SU-DHL-6 (cell line): Measurements from ENCODE around the gene CDC42EP3.

Experiments
- H2AFZ ChIP-seq: fragments of 200-600 bp; sonication (generic); 2 replicates; pipeline ENCODE4 v1.6.1; 2014; ENCODE audit warnings: low read depth, mild to moderate bottlenecking, moderate library complexity, mixed read lengths, antibody characterized with exemption, low read length; ENCODE audit not compliant: severe bottlenecking
- H3F3A ChIP-seq: fragments of 200-600 bp; shearing (Covaris generic); 2 replicates; pipeline ENCODE4 v1.6.0; 2016; ENCODE audit warnings: antibody characterized with exemption, mild to moderate bottlenecking; ENCODE audit not compliant: insufficient read depth
- H3K27ac ChIP-seq: fragments of 200-600 bp; sonication (generic); 2 replicates; pipeline ENCODE4 v1.5.1; 2016; ENCODE audit warnings: low read depth, mild to moderate bottlenecking, low read length, moderate library complexity, mixed read lengths
- H3K27me3 ChIP-seq: fragments of 200-600 bp; sonication (generic), shearing (Covaris generic); 2 replicates; pipeline ENCODE4 v1.6.0; 2014; ENCODE audit warnings: mild to moderate bottlenecking, low read length
- H3K36me3 ChIP-seq: fragments of 200-600 bp; sonication (generic); 2 replicates; pipeline ENCODE4 v1.6.1; 2014; ENCODE audit warnings: mild to moderate bottlenecking, low read length, mixed read lengths
- H3K4me2 ChIP-seq: fragments of 300-600, 200-600 bp; shearing (Covaris generic), sonication (generic); 2 replicates; pipeline ENCODE4 v1.6.0; 2014; ENCODE audit warnings: low read length, low read depth, mild to moderate bottlenecking; ENCODE audit not compliant: poor library complexity, severe bottlenecking
- H3K4me3 ChIP-seq: fragments of 200-600 bp; sonication (generic); 2 replicates; pipeline ENCODE4 v1.5.1; 2014; ENCODE audit warnings: antibody characterized with exemption, low read length, mild to moderate bottlenecking, mixed read lengths; ENCODE audit not compliant: insufficient read depth, poor library complexity, severe bottlenecking
- H3K79me2 ChIP-seq: fragments of 200-600 bp; sonication (generic); 2 replicates; pipeline ENCODE4 v1.6.1; 2014; ENCODE audit warnings: mild to moderate bottlenecking, low read length, moderate library complexity; ENCODE audit not compliant: insufficient read depth
- H3K9ac ChIP-seq: fragments of 200-600 bp; sonication (generic); 2 replicates; pipeline ENCODE4 v1.7.0; 2014; ENCODE audit warnings: mild to moderate bottlenecking, low read length
- H3K9me2 ChIP-seq: fragments of 200-600 bp; sonication (generic); replicated peaks from 2 replicates; pipeline ENCODE4 v1.6.1; 2014; ENCODE audit warnings: low read length; ENCODE audit not compliant: insufficient read depth
- H3K9me3 ChIP-seq: fragments of 200-600 bp; sonication (generic); 2 replicates; pipeline ENCODE4 v1.6.1; 2014; ENCODE audit warnings: low read length, mixed read lengths; ENCODE audit not compliant: insufficient read depth
- H4K20me1 ChIP-seq: fragments of 200-600 bp; sonication (generic); 2 replicates; pipeline ENCODE4 v1.6.1; 2014; ENCODE audit warnings: low read depth, mild to moderate bottlenecking, antibody characterized with exemption, low read length, moderate library complexity, mixed read lengths
- EZH2phosphoT487 ChIP-seq: fragments of 200-600 bp; sonication (generic), shearing (Covaris generic); conservative IDR thresholded peaks from 2 replicates; pipeline ENCODE4 v1.6.1; 2018; ENCODE audit warnings: mild to moderate bottlenecking, antibody characterized with exemption, low read length, moderate library complexity, mixed read lengths
- TF ChIP-seq, protein P1 (sequence below): fragments of 200-600 bp; sonication (generic); IDR thresholded peaks from one replicate; pipeline ENCODE4 v1.5.1; 2017; ENCODE audit warnings: antibody characterized with exemption, mild to moderate bottlenecking, low read length, moderate library complexity; ENCODE audit not compliant: insufficient read depth, poor library complexity, severe bottlenecking

CDC42EP3 gene

DNA sequence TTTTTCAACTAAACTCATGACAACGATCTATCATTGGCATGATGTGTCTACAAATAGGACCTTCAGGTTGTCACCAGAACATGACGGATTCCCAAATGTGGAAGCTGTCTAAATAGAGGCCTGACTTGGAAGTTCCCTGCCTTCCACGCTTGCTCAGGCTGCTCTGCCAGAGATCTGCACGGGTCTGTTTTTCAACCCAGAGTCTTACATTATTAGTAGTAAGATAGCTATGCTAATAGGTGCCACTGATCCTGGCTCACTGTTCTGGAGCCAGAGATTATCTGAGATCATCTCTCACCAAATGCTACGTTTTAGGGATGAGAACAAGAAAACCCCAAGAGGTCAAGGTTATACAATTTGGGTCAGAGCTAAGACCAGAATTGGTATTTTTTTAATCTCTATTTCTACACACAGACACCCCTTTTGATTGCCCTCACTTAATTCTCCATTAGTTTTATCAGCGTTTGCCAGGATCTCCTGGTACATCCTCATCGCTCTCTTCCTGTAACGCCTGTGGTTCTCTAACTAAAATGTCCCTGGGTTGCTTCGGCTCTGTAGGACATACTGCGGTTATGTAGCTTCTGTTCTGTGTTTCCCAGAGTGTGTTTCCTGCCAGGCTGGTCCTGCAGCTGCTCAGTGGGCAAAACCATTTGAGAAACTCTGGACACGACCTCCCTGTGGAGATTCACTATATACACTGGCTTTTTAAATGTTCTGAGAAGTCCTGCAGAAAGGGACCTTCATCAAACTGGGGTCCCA lies 5.7 kb downstream of the CDC42EP3 start:
- Histone ChIP-seq H2AFZ (no peak overlapping the region), H3K79me2 (peaks cover 64% of the 10 kb centered on the region), H3K9ac (no peak overlapping the region), H3K4me3 (no peak overlapping the region), H3K9me3 (no peaks in the 10 kb centered on the region), H3K27ac (no peak overlapping the region), H3K36me3 (no peaks in the 10 kb centered on the region), H3K9me2 (no peaks in the 10 kb centered on the region), H3F3A (0 out of 2 replicates have a peak, but pooled peaks cover 5% of the 10 kb centered on the region), H3K4me2 (no peak overlapping the region), H4K20me1 (no peaks in the 10 kb centered on the region), H3K27me3 (no peaks in the 10 kb centered on the region)
- TF ChIP-seq EZH2phosphoT487 = no peak
- TF ChIP-seq, protein P1, sequence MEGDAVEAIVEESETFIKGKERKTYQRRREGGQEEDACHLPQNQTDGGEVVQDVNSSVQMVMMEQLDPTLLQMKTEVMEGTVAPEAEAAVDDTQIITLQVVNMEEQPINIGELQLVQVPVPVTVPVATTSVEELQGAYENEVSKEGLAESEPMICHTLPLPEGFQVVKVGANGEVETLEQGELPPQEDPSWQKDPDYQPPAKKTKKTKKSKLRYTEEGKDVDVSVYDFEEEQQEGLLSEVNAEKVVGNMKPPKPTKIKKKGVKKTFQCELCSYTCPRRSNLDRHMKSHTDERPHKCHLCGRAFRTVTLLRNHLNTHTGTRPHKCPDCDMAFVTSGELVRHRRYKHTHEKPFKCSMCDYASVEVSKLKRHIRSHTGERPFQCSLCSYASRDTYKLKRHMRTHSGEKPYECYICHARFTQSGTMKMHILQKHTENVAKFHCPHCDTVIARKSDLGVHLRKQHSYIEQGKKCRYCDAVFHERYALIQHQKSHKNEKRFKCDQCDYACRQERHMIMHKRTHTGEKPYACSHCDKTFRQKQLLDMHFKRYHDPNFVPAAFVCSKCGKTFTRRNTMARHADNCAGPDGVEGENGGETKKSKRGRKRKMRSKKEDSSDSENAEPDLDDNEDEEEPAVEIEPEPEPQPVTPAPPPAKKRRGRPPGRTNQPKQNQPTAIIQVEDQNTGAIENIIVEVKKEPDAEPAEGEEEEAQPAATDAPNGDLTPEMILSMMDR = no peak

DNA sequence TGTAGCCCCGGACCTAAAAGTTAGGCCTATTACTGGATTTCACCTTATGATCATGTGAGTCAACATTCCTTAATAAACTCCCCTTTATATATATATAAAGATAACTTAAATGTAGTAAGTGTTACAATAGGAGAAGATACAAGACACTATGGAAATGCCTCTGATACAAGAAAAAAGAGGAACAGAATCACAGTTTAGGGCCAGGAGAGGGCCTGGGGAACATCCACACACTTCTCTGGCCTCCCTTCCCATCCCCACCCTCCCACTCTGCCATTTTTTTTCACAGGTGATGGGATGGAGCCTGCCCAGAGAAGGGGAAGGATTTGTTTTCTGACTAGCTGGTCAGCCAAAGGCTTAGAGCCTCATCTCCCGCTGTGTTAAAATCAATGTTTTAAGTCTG lies 6.4 kb downstream of the CDC42EP3 start:
- Histone ChIP-seq H3K27me3 (no peaks in the 10 kb centered on the region), H3K9me3 (no peaks in the 10 kb centered on the region), H3F3A (0 out of 2 replicates have a peak, but pooled peaks cover 2% of the 10 kb centered on the region), H3K9ac (no peak overlapping the region), H4K20me1 (no peaks in the 10 kb centered on the region), H3K79me2 (peaks cover 57% of the 10 kb centered on the region), H3K27ac (no peak overlapping the region), H3K9me2 (no peaks in the 10 kb centered on the region), H3K4me3 (no peak overlapping the region), H3K4me2 (no peak overlapping the region), H3K36me3 (no peaks in the 10 kb centered on the region), H2AFZ (no peak overlapping the region)
- TF ChIP-seq, protein P1 = no peak
- TF ChIP-seq EZH2phosphoT487 = no peak

DNA sequence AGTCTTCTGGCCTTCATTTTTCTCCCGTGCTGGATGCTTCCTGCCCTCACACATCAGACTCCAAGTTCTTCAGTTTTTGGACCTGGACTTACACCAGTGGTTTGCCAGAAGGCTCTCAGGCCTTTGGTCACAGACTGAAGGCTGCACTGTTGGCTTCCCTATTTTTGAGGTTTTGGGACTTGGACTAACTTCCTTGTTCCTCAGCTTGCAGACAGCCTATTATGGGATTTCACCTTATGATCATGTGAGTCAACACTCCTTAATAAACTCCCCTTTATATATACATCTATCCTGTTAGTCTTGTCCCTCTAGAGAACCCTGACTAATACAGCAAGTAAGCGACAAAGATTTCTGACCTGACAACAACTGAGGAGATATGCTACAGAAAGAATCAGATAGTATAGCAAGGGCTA lies 7.2 kb downstream of the CDC42EP3 start:
- H3K27ac ChIP-seq = no peak overlapping the region
- H3K79me2 ChIP-seq = peaks cover 49% of the 10 kb centered on the region
- H3F3A ChIP-seq = no peaks in the 10 kb centered on the region
- H3K4me2 ChIP-seq = no peak overlapping the region
- TF ChIP-seq EZH2phosphoT487 = no peak
- TF ChIP-seq, protein P1 = no peak
- no peak overlapping the region for H3K9ac ChIP-seq
- H4K20me1 ChIP-seq = no peaks in the 10 kb centered on the region
- no peaks in the 10 kb centered on the region for H3K27me3 ChIP-seq
- H2AFZ ChIP-seq = no peak overlapping the region
- H3K9me2 ChIP-seq = no peaks in the 10 kb centered on the region
- H3K9me3 ChIP-seq = no peaks in the 10 kb centered on the region
- H3K4me3 ChIP-seq = no peak overlapping the region
- H3K36me3 ChIP-seq = no peaks in the 10 kb centered on the region
